Smooth muscle cell (in vitro differentiated cells): ENCODE results near the gene CDCA5. TPM values are rescaled to one million over a fixed set of nuclear protein-coding genes. Genes with fewer than 3 reads are reported as not detected.

Source experiments
- DNase-seq: peaks from one replicate; lab custom pipeline; 2025; ENCODE audit not compliant: unreplicated experiment; lab: John Stamatoyannopoulos, UW
- H2AFZ ChIP-seq: fragments of 200-600 bp; sonication (generic); 2 replicates; pipeline ENCODE4 v1.6.0; 2016; ENCODE audit warnings: antibody characterized with exemption, low read depth, mild to moderate bottlenecking
- H3F3A ChIP-seq: fragments of 200-600 bp; sonication (generic); 2 replicates; pipeline ENCODE4 v1.6.0; 2017; ENCODE audit warnings: antibody characterized with exemption, low read depth
- H3K27ac ChIP-seq: fragments of 200-600 bp; sonication (generic); 2 replicates; pipeline ENCODE4 v1.5.1; 2016; ENCODE audit warnings: low read depth, mild to moderate bottlenecking
- H3K27me3 ChIP-seq: fragments of 200-600 bp; sonication (generic); 2 replicates; pipeline ENCODE4 v1.6.1; 2016; ENCODE audit warnings: low read depth, mild to moderate bottlenecking
- H3K36me3 ChIP-seq: fragments of 200-600 bp; sonication (generic); 2 replicates; pipeline ENCODE4 v1.5.1; 2016; ENCODE audit warnings: low read depth
- H3K4me1 ChIP-seq: fragments of 200-600 bp; sonication (generic); 2 replicates; pipeline ENCODE4 v1.5.1; 2016; ENCODE audit warnings: low read depth
- H3K4me2 ChIP-seq: fragments of 200-600 bp; sonication (generic); 2 replicates; pipeline ENCODE4 v1.6.0; 2016; ENCODE audit warnings: mild to moderate bottlenecking
- H3K4me3 ChIP-seq: fragments of 200-600 bp; sonication (generic); 2 replicates; pipeline ENCODE4 v1.5.1; 2016; ENCODE audit warnings: mild to moderate bottlenecking
- H3K79me2 ChIP-seq: fragments of 200-600 bp; sonication (generic); 2 replicates; pipeline ENCODE4 v1.6.0; 2016; ENCODE audit warnings: low read depth, mild to moderate bottlenecking
- H3K9ac ChIP-seq: fragments of 200-600 bp; sonication (generic); 2 replicates; pipeline ENCODE4 v1.6.0; 2016; ENCODE audit warnings: low read depth
- H3K9me3 ChIP-seq: fragments of 200-600 bp; sonication (generic); replicated peaks from 2 replicates; pipeline ENCODE4 v1.5.1; 2016; ENCODE audit warnings: low read depth
- H4K20me1 ChIP-seq: fragments of 200-600 bp; sonication (generic); 2 replicates; pipeline ENCODE4 v1.6.0; 2016; ENCODE audit warnings: low read depth
- WGBS: methylation state at CpG from one replicate; pipeline ENCODE4 v1.1.7; 2016; ENCODE audit warnings: low lambda C conversion rate; 5-methylcytosine and 5-hydroxymethylcytosine counted together
- polyA plus RNA-seq: library from polyadenylated mRNA; unstranded; fragments of >200 nt; fragmentation: Nextera tagmentation; extraction: Ambion mirVana; gene quantifications from 2 replicates; pipeline ENCODE4 v1.2.1, GENCODE V29; 2016
- total RNA-seq: library from RNA; depleted of rRNA; stranded (reverse); fragments of >200 nt; gene quantifications from 2 replicates; pipeline ENCODE4 v1.2.3, GENCODE V29; 2014
- TF ChIP-seq, protein P1 (sequence below): fragments of 200-600 bp; sonication (generic); IDR thresholded peaks from 2 replicates; pipeline ENCODE4 v1.5.1; 2017; ENCODE audit warnings: borderline replicate concordance, mild to moderate bottlenecking, antibody characterized with exemption; ENCODE audit not compliant: insufficient read depth, poor library complexity, severe bottlenecking

CDCA5 gene
- total and polyA plus RNA-seq, 2 experiments from 2014 or later = 8.0 to 11.2 TPM

DNA sequence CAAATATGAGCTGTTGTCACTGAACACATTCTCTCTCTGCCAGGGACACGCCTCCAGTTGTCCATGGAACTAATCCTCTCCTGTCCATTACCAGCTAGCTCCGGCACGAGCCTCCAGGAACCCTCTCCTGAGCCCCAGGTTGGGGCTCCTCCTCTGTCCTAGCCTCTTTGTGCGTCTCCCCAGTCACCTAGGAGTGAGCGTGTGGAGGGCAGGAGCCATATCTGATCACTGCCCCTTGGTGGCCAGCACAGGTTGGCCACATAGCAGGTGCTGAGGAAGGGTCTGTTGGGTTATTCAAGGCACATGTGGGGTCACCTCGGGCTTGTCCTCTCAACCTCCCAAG, 48.0 kb upstream of the CDCA5 start:
- Histone ChIP-seq H4K20me1 (peaks cover 30% of the 10 kb centered on the region), H3K4me3 (no peak overlapping the region), H3K9ac (no peak overlapping the region), H3K4me2 (no peak overlapping the region), H3K36me3 (no peaks in the 10 kb centered on the region), H3K79me2 (peaks cover 18% of the 10 kb centered on the region), H2AFZ (no peak overlapping the region), H3K27me3 (no peaks in the 10 kb centered on the region), H3F3A (peaks cover 14% of the 10 kb centered on the region), H3K9me3 (no peaks in the 10 kb centered on the region), H3K4me1 (peaks cover 5% of the 10 kb centered on the region), H3K27ac (no peak overlapping the region)
- 91% methylated on average over 6 of the region's 6 CpGs for WGBS
- DNase-seq = no peak
- TF ChIP-seq, protein P1, sequence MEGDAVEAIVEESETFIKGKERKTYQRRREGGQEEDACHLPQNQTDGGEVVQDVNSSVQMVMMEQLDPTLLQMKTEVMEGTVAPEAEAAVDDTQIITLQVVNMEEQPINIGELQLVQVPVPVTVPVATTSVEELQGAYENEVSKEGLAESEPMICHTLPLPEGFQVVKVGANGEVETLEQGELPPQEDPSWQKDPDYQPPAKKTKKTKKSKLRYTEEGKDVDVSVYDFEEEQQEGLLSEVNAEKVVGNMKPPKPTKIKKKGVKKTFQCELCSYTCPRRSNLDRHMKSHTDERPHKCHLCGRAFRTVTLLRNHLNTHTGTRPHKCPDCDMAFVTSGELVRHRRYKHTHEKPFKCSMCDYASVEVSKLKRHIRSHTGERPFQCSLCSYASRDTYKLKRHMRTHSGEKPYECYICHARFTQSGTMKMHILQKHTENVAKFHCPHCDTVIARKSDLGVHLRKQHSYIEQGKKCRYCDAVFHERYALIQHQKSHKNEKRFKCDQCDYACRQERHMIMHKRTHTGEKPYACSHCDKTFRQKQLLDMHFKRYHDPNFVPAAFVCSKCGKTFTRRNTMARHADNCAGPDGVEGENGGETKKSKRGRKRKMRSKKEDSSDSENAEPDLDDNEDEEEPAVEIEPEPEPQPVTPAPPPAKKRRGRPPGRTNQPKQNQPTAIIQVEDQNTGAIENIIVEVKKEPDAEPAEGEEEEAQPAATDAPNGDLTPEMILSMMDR = no peak

- WGBS = 87% methylated on average over 3 of the region's 3 CpGs
- Histone ChIP-seq H3K4me3 (no peak overlapping the region), H3K27me3 (no peaks in the 10 kb centered on the region), H4K20me1 (peaks cover 30% of the 10 kb centered on the region), H2AFZ (no peak overlapping the region), H3K9me3 (no peaks in the 10 kb centered on the region), H3K27ac (no peak overlapping the region), H3F3A (peaks cover 19% of the 10 kb centered on the region), H3K79me2 (peaks cover 18% of the 10 kb centered on the region), H3K4me1 (peaks cover 5% of the 10 kb centered on the region), H3K9ac (no peak overlapping the region), H3K4me2 (no peak overlapping the region), H3K36me3 (no peaks in the 10 kb centered on the region)
- no peak for DNase-seq
- TF ChIP-seq, protein P1 = no peak
Measured at GRCh38 chr11:65131417-65131776, 47.6 kb upstream of the CDCA5 start.

DNA sequence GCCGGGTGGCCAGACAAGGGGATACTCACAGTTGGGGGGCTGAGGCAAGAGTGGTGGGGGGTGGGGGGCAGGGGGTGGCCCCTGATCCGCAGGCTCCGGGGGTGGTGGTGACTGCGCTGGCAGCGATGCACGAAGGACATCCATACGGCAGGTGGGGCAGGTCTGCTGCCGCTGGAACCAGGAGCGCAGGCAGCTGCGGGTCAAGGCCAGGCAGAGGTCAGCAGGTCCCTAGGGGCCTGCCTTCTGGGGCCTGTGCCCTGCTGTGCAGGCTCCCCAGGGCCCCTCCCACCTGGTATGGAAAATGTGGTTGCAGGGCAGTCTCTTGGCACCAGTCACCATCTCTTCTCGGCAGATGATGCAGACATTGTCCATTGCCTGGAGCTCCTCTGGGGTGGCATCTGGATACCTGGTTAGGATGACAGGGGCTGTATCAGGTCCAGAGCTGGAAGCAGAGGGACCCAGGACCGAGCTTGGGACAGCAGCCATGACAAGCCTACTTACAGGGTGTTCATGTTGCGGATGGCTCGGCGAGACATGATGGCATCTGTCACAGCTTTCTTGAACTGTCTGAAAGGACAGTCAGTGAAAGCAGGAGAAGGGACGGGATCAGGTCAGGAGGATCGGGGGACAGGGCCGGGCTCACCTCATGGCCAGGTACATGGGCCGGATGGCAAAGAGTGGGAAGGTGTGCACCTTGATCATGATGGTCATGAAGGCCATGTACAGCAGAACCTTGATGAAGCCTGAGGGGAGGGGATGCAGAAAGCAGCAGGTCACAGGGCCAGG, 47.0 kb upstream of the CDCA5 start:
- no peaks in the 10 kb centered on the region for H3K36me3 ChIP-seq
- 98% methylated on average over 19 of the region's 19 CpGs for WGBS

More for the DNA sequence above, 47.0 kb upstream of the CDCA5 start:
- peaks cover 5% of the 10 kb centered on the region for H3K4me1 ChIP-seq
- H3K4me2 ChIP-seq = no peak overlapping the region
- H3K27me3 ChIP-seq = no peaks in the 10 kb centered on the region
- no peak overlapping the region for H3K9ac ChIP-seq
- H3K4me3 ChIP-seq = no peak overlapping the region
- no peak for DNase-seq
- peaks cover 20% of the 10 kb centered on the region for H3F3A ChIP-seq
- peaks cover 18% of the 10 kb centered on the region for H3K79me2 ChIP-seq
- no peak overlapping the region for H3K27ac ChIP-seq
- H3K9me3 ChIP-seq = no peaks in the 10 kb centered on the region
- peaks cover 30% of the 10 kb centered on the region for H4K20me1 ChIP-seq
- TF ChIP-seq, protein P1 = no peak
- H2AFZ ChIP-seq = no peak overlapping the region
